Keratinocyte (primary cell): ENCODE results near the gene PADI1.

ENCODE experiments used
- CTCF ChIP-seq, 3 experiments: IDR thresholded peaks in 1 of 3; conservative IDR thresholded peaks in 1 of 3; optimal IDR thresholded peaks in 1 of 3; 2 replicates in 2 of 3; 3 replicates in 1 of 3; pipeline versions ENCODE3 to v1.5.1; 2011; ENCODE audit warnings: low read length in 3 of 3, mild to moderate bottlenecking in 3 of 3, moderate library complexity in 2 of 3, control low read depth in 1 of 3, inconsistent platforms in 1 of 3; ENCODE audit not compliant: insufficient read depth in 2 of 3; ENCODE audit errors: extremely low read depth in 1 of 3
- EZH2 ChIP-seq: IDR thresholded peaks from one replicate; pipeline ENCODE4 v1.6.1; 2012; ENCODE audit warnings: inconsistent platforms, mild to moderate bottlenecking, low read length, moderate library complexity

GRCh38 chr1:17265162-17265561 is 60.2 kb downstream of the PADI1 start:
- TF ChIP-seq CTCF (optimal IDR thresholded peaks at IDR 0.05 in 1 of 3, IDR thresholded peaks at IDR 0.05 in 1 of 3, conservative IDR thresholded peaks at IDR 0.05 in 1 of 3; ENCODE audit: extremely low read depth in 1 of 3, insufficient read depth in 2 of 3, low read length in 3 of 3): peak in 2 of 3 experiments; percentile 27 to 57
- no peak for TF ChIP-seq EZH2
